Ovary (tissue), 9 donors: ENCODE measurements around the gene B4GALNT1. TPM values are rescaled to one million over a fixed set of nuclear protein-coding genes. Genes with fewer than 3 reads are reported as not detected.

Source experiments
- DNase-seq, 5 donors: peaks; one replicate each; pipeline ENCODE4 v3.0.0-alpha.2; 2019 to 2020
- H3K27ac ChIP-seq, 2 donors: fragments of 200-600 bp; one replicate each; pipeline versions ENCODE4 v1.5.1 to v1.8.0; 2019 to 2022
- H3K27me3 ChIP-seq: fragments of 200-600 bp; one replicate; pipeline ENCODE4 v1.8.0; 2022
- H3K36me3 ChIP-seq: fragments of 200-600 bp; sonication (generic); one replicate; pipeline ENCODE4 v1.5.1; 2019
- H3K4me1 ChIP-seq: one replicate; pipeline ENCODE4 v1.8.1; 2013; ENCODE audit warnings: mild to moderate bottlenecking, moderate library complexity; ENCODE audit not compliant: insufficient read depth
- H3K4me3 ChIP-seq: fragments of 200-600 bp; sonication (generic); one replicate; pipeline ENCODE4 v1.5.1; 2017
- H3K9me3 ChIP-seq, 2 donors: fragments of 200-600 bp in 1 of 2; sonication (generic) in 1 of 2; one replicate each; pipeline versions ENCODE4 v1.5.1 to v1.8.1; 2013 to 2019; ENCODE audit warnings: mild to moderate bottlenecking in 1 of 2, moderate library complexity in 1 of 2
- EP300 ChIP-seq: sonication (generic); formaldehyde crosslinking; IDR thresholded peaks from one replicate; pipeline ENCODE4 v1.6.1; 2017; ENCODE audit warnings: antibody characterized with exemption
- WGBS, 3 donors: extraction: QIAGEN DNeasy Blood & Tissue Kit in 1 of 3; methylation state at CpG; one replicate each; pipeline versions ENCODE4 v1.1.5 to v1.1.7; 2013 to 2017; 5-methylcytosine and 5-hydroxymethylcytosine counted together
- intact Hi-C, 4 donors: fragments of 100-400 bp; cut with DNase I; formaldehyde crosslinking; loops; one replicate each; pipeline versions ENCODE4 v1.11.0 to v1.15.1; 2022 to 2023
- polyA plus RNA-seq, 2 donors: library from polyadenylated mRNA; stranded (reverse); fragments of 200-250 nt in 1 of 2; fragments of 350-450 nt in 1 of 2; fragmentation: Illumina TruSeq in 1 of 2; extraction: RNeasy Lipid Tissue Mini Kit (QIAGEN cat#74804) in 1 of 2; gene quantifications; one replicate each; pipeline ENCODE4 v1.2.3, GENCODE V29; 2013 to 2014
- total RNA-seq, 7 donors: library from RNA; depleted of rRNA in 2 of 7; stranded (reverse); fragments of >200 nt in 2 of 7; fragmentation: NEBNext Ultra II Directional in 3 of 7; extraction: Animal tissue kit (Norgen Biotek cat#: 25700) in 3 of 7; gene quantifications; one replicate each; pipeline versions ENCODE4 v1.1.0 to v1.2.4, GENCODE V29; 2016 to 2023
- TF ChIP-seq, protein P1 (sequence below), 3 donors: fragments of 450-650 bp in 2 of 3; fragments of 200-600 bp in 1 of 3; IDR thresholded peaks; one replicate each; pipeline versions ENCODE4 v1.5.1 to v1.8.0; 2016 to 2022; ENCODE audit warnings: antibody characterized with exemption in 3 of 3, mild to moderate bottlenecking in 1 of 3
- donor health status: DM: no; HTN: no; CAD: no; lungs with moderate emphysema.
- donor health status: DM: no; HTN: no; CAD: no.
- donor health status: Bipolar disorder and iron deficiency.
- donor health status: DM: yes; HTN: yes; CAD: no.
- donor health status: DM: no; HTN: no; CAD: no.
- donor health status: DM: yes; HTN: yes; CAD: no.

The B4GALNT1 gene
- total and polyA plus RNA-seq, 9 donors = 0.22 to 1.5 (median 0.56) TPM

- no peaks in the 10 kb centered on the region for H3K9me3 ChIP-seq
- no peaks in the 10 kb centered on the region for H3K4me1 ChIP-seq
- TF ChIP-seq, protein P1, sequence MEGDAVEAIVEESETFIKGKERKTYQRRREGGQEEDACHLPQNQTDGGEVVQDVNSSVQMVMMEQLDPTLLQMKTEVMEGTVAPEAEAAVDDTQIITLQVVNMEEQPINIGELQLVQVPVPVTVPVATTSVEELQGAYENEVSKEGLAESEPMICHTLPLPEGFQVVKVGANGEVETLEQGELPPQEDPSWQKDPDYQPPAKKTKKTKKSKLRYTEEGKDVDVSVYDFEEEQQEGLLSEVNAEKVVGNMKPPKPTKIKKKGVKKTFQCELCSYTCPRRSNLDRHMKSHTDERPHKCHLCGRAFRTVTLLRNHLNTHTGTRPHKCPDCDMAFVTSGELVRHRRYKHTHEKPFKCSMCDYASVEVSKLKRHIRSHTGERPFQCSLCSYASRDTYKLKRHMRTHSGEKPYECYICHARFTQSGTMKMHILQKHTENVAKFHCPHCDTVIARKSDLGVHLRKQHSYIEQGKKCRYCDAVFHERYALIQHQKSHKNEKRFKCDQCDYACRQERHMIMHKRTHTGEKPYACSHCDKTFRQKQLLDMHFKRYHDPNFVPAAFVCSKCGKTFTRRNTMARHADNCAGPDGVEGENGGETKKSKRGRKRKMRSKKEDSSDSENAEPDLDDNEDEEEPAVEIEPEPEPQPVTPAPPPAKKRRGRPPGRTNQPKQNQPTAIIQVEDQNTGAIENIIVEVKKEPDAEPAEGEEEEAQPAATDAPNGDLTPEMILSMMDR (IDR thresholded peaks at IDR 0.05) = no peak
- no peak for TF ChIP-seq EP300
- no peak for DNase-seq
- H3K27ac ChIP-seq = no peak overlapping the region
- intact Hi-C loops = no loop called here
- no peak overlapping the region for H3K4me3 ChIP-seq
- WGBS, 3 donors = 64 to 76% (median 75%) methylated on average over 9 of the region's 9 CpGs
- no peaks in the 10 kb centered on the region for H3K27me3 ChIP-seq
- no peaks in the 10 kb centered on the region for H3K36me3 ChIP-seq
Observed at GRCh38 chr12:57576613-57577160, 56.3 kb downstream of the B4GALNT1 start.

Other genes with a start within 250 kb of the B4GALNT1 start
- gene R3HDM2, start 202.2 kb downstream of the B4GALNT1 start, total RNA-seq = 10 to 100 TPM; 24.3 to 81.4 (median 65.6) TPM
- gene R3HDM2, start 202.2 kb downstream of the B4GALNT1 start, polyA plus RNA-seq = 10 to 100 TPM; 33.5 to 66.9 TPM
- gene INHBC, start 198.4 kb downstream of the B4GALNT1 start, total RNA-seq = under 1 TPM in 2 of 7 donors, not detected in 5; 0.12 to 0.27 TPM
- under 1 TPM; 0.07 to 0.12 TPM for gene INHBC, start 198.4 kb downstream of the B4GALNT1 start, polyA plus RNA-seq
- gene INHBE, start 177.9 kb downstream of the B4GALNT1 start, total RNA-seq = not detected
- gene INHBE, start 177.9 kb downstream of the B4GALNT1 start, polyA plus RNA-seq = not detected
- gene GLI1, start 173.4 kb downstream of the B4GALNT1 start, total RNA-seq = 1 to 10 TPM in 2 of 7 donors, under 1 TPM in 4, not detected in 1; 0.48 to 4.1 (median 0.74) TPM
- 1 to 10 TPM; 2.2 to 4.1 TPM for gene GLI1, start 173.4 kb downstream of the B4GALNT1 start, polyA plus RNA-seq
- 1 to 10 TPM; 2.7 to 8.0 (median 4.2) TPM for gene ARHGAP9, start 153.3 kb downstream of the B4GALNT1 start, total RNA-seq
- gene ARHGAP9, start 153.3 kb downstream of the B4GALNT1 start, polyA plus RNA-seq = 1 to 10 TPM; 2.6 to 9.5 TPM
- gene MARS1, start 145.1 kb downstream of the B4GALNT1 start, total RNA-seq = 100 to 1,000 TPM in 2 of 7 donors, 10 to 100 TPM in 5; 21.1 to 479 (median 66.4) TPM
- gene MARS1, start 145.1 kb downstream of the B4GALNT1 start, polyA plus RNA-seq = 10 to 100 TPM; 30.8 to 87.4 TPM
- 10 to 100 TPM; 22.1 to 84.9 (median 29.2) TPM for gene DDIT3, start 112.7 kb downstream of the B4GALNT1 start, total RNA-seq
- gene DDIT3, start 112.7 kb downstream of the B4GALNT1 start, polyA plus RNA-seq = 10 to 100 TPM; 34.9 to 62.1 TPM
- gene MBD6, start 110.4 kb downstream of the B4GALNT1 start, total RNA-seq = 100 to 1,000 TPM in 2 of 7 donors, 10 to 100 TPM in 5; 25.2 to 122 (median 79.7) TPM
- 10 to 100 TPM; 18.1 to 35.0 TPM for gene MBD6, start 110.4 kb downstream of the B4GALNT1 start, polyA plus RNA-seq
- 100 to 1,000 TPM in 1 of 7 donors, 10 to 100 TPM in 6; 70.7 to 100 (median 97.4) TPM for gene DCTN2, start 86.0 kb downstream of the B4GALNT1 start, total RNA-seq
- 100 to 1,000 TPM; 128 to 226 TPM for gene DCTN2, start 86.0 kb downstream of the B4GALNT1 start, polyA plus RNA-seq
- under 1 TPM in 6 of 7 donors, not detected in 1; 0.08 to 0.48 (median 0.30) TPM for gene KIF5A, start 83.2 kb downstream of the B4GALNT1 start, total RNA-seq
- under 1 TPM; 0.15 to 0.48 TPM for gene KIF5A, start 83.2 kb downstream of the B4GALNT1 start, polyA plus RNA-seq
- 10 to 100 TPM; 16.9 to 30.4 (median 21.2) TPM for gene PIP4K2C, start 42.0 kb downstream of the B4GALNT1 start, total RNA-seq
- gene PIP4K2C, start 42.0 kb downstream of the B4GALNT1 start, polyA plus RNA-seq = 10 to 100 TPM; 13.1 to 42.0 TPM
- 10 to 100 TPM; 50.0 to 75.2 (median 57.8) TPM for gene DTX3, start 28.4 kb downstream of the B4GALNT1 start, total RNA-seq
- 10 to 100 TPM; 37.9 to 56.2 TPM for gene DTX3, start 28.4 kb downstream of the B4GALNT1 start, polyA plus RNA-seq
- gene ARHGEF25, start 21.8 kb downstream of the B4GALNT1 start, total RNA-seq = 10 to 100 TPM; 22.1 to 48.4 (median 37.1) TPM
- gene ARHGEF25, start 21.8 kb downstream of the B4GALNT1 start, polyA plus RNA-seq = 10 to 100 TPM; 47.4 to 48.8 TPM
- 100 to 1,000 TPM; 128 to 227 (median 200) TPM for gene OS9, start 60.9 kb upstream of the B4GALNT1 start, total RNA-seq
- gene OS9, start 60.9 kb upstream of the B4GALNT1 start, polyA plus RNA-seq = 100 to 1,000 TPM; 197 to 387 TPM
- under 1 TPM; 0.34 to 0.99 (median 0.60) TPM for gene AGAP2, start 105.5 kb upstream of the B4GALNT1 start, total RNA-seq
- 1 to 10 TPM in 1 of 2 donors, under 1 TPM in 1; 0.33 to 1.3 TPM for gene AGAP2, start 105.5 kb upstream of the B4GALNT1 start, polyA plus RNA-seq
- gene TSPAN31, start 111.8 kb upstream of the B4GALNT1 start, total RNA-seq = 10 to 100 TPM; 27.7 to 64.0 (median 32.5) TPM
- 10 to 100 TPM; 44.0 to 63.7 TPM for gene TSPAN31, start 111.8 kb upstream of the B4GALNT1 start, polyA plus RNA-seq
- gene CDK4, start 119.1 kb upstream of the B4GALNT1 start, total RNA-seq = 100 to 1,000 TPM; 111 to 175 (median 122) TPM
- 100 to 1,000 TPM in 1 of 2 donors, 10 to 100 TPM in 1; 82.7 to 127 TPM for gene CDK4, start 119.1 kb upstream of the B4GALNT1 start, polyA plus RNA-seq
- gene MARCHF9, start 121.9 kb upstream of the B4GALNT1 start, total RNA-seq = 10 to 100 TPM in 1 of 7 donors, 1 to 10 TPM in 6; 5.0 to 15.2 (median 7.7) TPM
- 1 to 10 TPM; 5.0 to 7.9 TPM for gene MARCHF9, start 121.9 kb upstream of the B4GALNT1 start, polyA plus RNA-seq
- 1 to 10 TPM in 4 of 7 donors, under 1 TPM in 3; 0.12 to 2.5 (median 1.0) TPM for gene CYP27B1, start 133.9 kb upstream of the B4GALNT1 start, total RNA-seq
- under 1 TPM; 0.18 to 0.30 TPM for gene CYP27B1, start 133.9 kb upstream of the B4GALNT1 start, polyA plus RNA-seq
- 10 to 100 TPM in 6 of 7 donors, 1 to 10 TPM in 1; 5.7 to 48.6 (median 26.4) TPM for gene METTL1, start 138.9 kb upstream of the B4GALNT1 start, total RNA-seq
- gene METTL1, start 138.9 kb upstream of the B4GALNT1 start, polyA plus RNA-seq = 10 to 100 TPM; 10.6 to 29.3 TPM
- gene EEF1AKMT3, start 139.4 kb upstream of the B4GALNT1 start, total RNA-seq = 10 to 100 TPM; 11.0 to 18.0 (median 15.2) TPM
- 10 to 100 TPM; 10.4 to 15.0 TPM for gene EEF1AKMT3, start 139.4 kb upstream of the B4GALNT1 start, polyA plus RNA-seq
- 10 to 100 TPM; 13.2 to 23.0 (median 20.1) TPM for gene TSFM, start 149.6 kb upstream of the B4GALNT1 start, total RNA-seq
- 10 to 100 TPM; 17.5 to 28.1 TPM for gene TSFM, start 149.6 kb upstream of the B4GALNT1 start, polyA plus RNA-seq
- gene AVIL, start 185.5 kb upstream of the B4GALNT1 start, total RNA-seq = 1 to 10 TPM; 1.4 to 5.3 (median 4.7) TPM
- gene AVIL, start 185.5 kb upstream of the B4GALNT1 start, polyA plus RNA-seq = 1 to 10 TPM; 2.9 to 8.1 TPM
- 100 to 1,000 TPM in 6 of 7 donors, 10 to 100 TPM in 1; 73.1 to 212 (median 189) TPM for gene CTDSP2, start 213.5 kb upstream of the B4GALNT1 start, total RNA-seq
- 100 to 1,000 TPM in 1 of 2 donors, 10 to 100 TPM in 1; 94.8 to 165 TPM for gene CTDSP2, start 213.5 kb upstream of the B4GALNT1 start, polyA plus RNA-seq